Tibial artery (tissue), 4 donors: Measurements from ENCODE around the gene PARP15.

Experiments
- DNase-seq, 2 donors: peaks; one replicate each; pipeline ENCODE4 v3.0.0-alpha.2; 2019
- H3K27ac ChIP-seq, 2 donors: fragments of 200-600 bp; sonication (generic) in 1 of 2; 1 replicate in 1 of 2; 2 replicates in 1 of 2; pipeline ENCODE4 v1.5.1; 2018 to 2019; ENCODE audit warnings: mild to moderate bottlenecking in 1 of 2
- H3K27me3 ChIP-seq, 2 donors: fragments of 200-600 bp; sonication (generic) in 1 of 2; one replicate each; pipeline versions ENCODE4 v1.5.1 to v1.6.0; 2016 to 2019
- H3K36me3 ChIP-seq, 3 donors: fragments of 200-600 bp; sonication (generic) in 2 of 3; one replicate each; pipeline ENCODE4 v1.5.1; 2016 to 2019; ENCODE audit warnings: mild to moderate bottlenecking in 2 of 3
- H3K4me1 ChIP-seq, 4 donors: fragments of 200-600 bp; sonication (generic) in 2 of 4; 1 replicate in 3 of 4; 2 replicates in 1 of 4; pipeline ENCODE4 v1.5.1; 2016 to 2019
- H3K4me3 ChIP-seq, 2 donors: fragments of 200-600 bp; sonication (generic) in 1 of 2; 1 replicate in 1 of 2; 2 replicates in 1 of 2; pipeline ENCODE4 v1.5.1; 2018 to 2019; ENCODE audit warnings: mild to moderate bottlenecking in 2 of 2
- H3K9me3 ChIP-seq, 3 donors: fragments of 200-600 bp; sonication (generic) in 1 of 3; one replicate each; pipeline ENCODE4 v1.5.1; 2016 to 2019
- intact Hi-C: fragments of 100-400 bp; cut with DNase I; formaldehyde crosslinking; loops from one replicate; pipeline ENCODE4 v1.15.0; 2023; ENCODE audit warnings: low total_unique reads
- TF ChIP-seq, protein P1 (sequence below), 2 experiments: fragments of 200-600 bp in 1 of 2; fragments of 450-650 bp in 1 of 2; IDR thresholded peaks; one replicate each; pipeline ENCODE4 v1.5.1; 2017 to 2019; ENCODE audit warnings: antibody characterized with exemption in 2 of 2, mild to moderate bottlenecking in 1 of 2, moderate library complexity in 1 of 2

Gene PARP15

DNA sequence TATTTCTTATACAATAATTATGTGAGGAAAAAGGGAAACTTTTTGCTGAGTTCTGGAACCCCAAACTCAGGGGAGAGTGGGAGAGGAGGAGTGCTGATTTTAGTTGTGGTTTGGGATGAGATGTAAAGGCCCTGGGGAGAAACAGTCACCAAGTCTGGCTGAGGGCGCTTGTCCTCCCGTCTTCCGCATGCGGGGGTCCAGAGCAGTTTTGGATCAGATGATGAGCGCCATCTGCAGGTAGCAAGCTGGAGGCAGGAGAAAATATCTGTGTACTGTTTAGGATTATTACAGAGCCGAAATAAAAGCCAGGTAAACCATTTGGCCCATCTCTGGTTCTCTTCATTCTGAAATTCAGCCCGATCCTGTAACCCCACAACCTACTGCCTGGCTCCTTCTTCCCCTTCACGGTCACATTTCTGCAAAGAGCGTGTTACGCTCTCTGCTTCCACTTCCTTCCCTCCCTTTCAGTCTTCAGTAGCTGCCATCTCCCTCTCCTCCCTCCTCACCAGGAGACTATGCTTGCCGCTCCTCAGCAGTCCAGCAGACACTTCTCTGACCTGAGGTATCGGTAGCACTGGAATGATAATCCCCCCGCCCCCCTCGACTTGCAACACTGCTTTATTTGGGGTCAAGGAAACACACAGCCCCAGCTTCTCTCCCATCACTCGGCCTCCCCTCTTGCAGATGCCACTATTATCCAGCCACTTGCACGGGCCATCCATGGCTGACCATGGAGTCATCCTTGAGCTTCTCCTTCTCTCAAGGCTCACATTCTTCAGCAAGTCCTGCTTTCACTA, 101.8 kb downstream of the PARP15 start:
- peak; percentile 87 to 89 for DNase-seq
- TF ChIP-seq, protein P1, sequence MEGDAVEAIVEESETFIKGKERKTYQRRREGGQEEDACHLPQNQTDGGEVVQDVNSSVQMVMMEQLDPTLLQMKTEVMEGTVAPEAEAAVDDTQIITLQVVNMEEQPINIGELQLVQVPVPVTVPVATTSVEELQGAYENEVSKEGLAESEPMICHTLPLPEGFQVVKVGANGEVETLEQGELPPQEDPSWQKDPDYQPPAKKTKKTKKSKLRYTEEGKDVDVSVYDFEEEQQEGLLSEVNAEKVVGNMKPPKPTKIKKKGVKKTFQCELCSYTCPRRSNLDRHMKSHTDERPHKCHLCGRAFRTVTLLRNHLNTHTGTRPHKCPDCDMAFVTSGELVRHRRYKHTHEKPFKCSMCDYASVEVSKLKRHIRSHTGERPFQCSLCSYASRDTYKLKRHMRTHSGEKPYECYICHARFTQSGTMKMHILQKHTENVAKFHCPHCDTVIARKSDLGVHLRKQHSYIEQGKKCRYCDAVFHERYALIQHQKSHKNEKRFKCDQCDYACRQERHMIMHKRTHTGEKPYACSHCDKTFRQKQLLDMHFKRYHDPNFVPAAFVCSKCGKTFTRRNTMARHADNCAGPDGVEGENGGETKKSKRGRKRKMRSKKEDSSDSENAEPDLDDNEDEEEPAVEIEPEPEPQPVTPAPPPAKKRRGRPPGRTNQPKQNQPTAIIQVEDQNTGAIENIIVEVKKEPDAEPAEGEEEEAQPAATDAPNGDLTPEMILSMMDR (IDR thresholded peaks at IDR 0.05) = peak; percentile 77
- intact Hi-C loops = loop anchor here (2.0 kb wide), 1 partner anchor 116 kb away; no protein-coding TSS in a partner anchor
- Histone ChIP-seq H3K4me1 (peaks cover 0 to 27% (median 18%) of the 10 kb centered on the region in 4 donors), H3K9me3 (no peaks in the 10 kb centered on the region), H3K27me3 (no peaks in the 10 kb centered on the region), H3K27ac (peak overlapping the region; percentile 92), H3K36me3 (no peaks in the 10 kb centered on the region), H3K4me3 (peak overlapping the region; percentile 71 to 89)

DNA sequence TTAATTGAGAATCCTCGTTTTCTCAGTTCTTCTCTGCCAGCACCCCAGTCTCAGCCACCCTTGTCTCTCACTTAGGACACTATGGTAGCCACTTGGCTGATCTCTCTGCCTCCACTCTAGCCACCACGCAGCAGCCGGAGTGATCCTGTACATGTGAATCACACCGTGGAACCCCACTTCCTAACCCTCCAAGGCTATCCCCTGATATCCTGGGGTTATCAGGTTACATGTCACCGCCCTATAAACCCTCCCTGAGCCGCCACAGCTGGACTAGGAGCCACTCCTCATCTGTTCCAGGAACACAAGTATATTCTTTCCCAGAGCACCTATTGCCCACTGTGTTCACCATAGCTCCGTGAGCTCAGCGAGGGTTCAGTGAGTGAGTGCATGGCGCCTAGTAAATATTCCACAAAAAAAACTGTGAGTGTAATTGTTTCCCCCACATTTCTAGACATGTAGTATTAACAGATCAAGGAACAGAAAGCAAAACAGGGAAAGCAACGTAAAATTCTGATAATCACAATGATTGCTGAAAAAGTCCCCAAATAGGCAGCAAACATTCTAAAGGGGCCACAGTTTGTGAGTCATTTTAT, 102.5 kb downstream of the PARP15 start:
- intact Hi-C loops = loop anchor here (2.0 to 10.0 kb wide), 2 partner anchors 117 to 295 kb away; partner anchors contain the start of genes FAM162A and MIX23
- TF ChIP-seq, protein P1 (IDR thresholded peaks at IDR 0.05) = no peak
- Histone ChIP-seq H3K4me1 (peaks cover 0 to 27% (median 18%) of the 10 kb centered on the region in 4 donors), H3K27me3 (no peaks in the 10 kb centered on the region), H3K9me3 (no peaks in the 10 kb centered on the region), H3K4me3 (peak overlapping the region; percentile 71 to 89), H3K36me3 (no peaks in the 10 kb centered on the region), H3K27ac (peak overlapping the region; percentile 92)
- DNase-seq = peak in 1 of 2 donors; percentile 23

DNA sequence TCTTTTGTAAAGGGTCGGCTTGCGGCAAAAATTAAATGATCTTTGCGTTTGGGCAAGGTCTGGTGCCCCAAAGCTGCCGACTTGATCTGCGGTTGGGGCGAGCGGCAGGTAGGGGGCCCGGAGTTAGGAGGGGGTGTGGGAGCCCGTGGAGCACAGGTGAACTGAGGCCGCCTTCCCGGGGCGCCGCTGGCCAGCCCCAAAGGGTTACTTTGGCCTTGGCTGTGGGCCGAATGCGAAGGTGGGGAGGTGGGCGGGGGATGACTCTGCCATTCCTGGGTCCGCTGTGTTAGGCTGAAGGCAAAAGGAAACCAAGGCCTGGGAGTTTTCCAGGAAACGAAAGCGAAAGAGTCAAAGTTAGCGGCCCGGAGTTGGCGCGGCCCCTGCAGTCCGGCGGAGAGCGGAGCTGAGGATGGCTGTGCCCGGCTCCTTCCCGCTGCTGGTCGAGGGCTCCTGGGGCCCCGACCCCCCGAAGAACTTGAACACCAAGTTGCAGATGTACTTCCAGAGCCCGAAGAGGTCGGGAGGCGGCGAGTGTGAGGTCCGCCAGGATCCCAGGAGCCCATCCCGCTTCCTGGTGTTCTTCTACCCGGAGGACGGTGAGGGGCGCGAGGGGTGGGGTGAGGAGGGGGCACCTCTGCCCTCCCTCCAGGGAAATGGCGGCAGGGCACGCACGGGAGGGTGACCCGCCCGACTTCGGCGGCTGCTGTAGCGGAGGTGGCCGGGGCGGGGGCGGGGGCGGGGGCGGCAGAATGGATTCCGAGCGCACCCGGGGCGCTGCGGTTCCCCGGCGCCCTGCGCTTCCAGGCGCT, 103.2 kb downstream of the PARP15 start, which contains the start of gene PARP14:
PARP14 (plus strand) TSS at position 365 of the 809 bp plus-strand sequence; CDS start at position 410, 45 bp downstream.
- H3K9me3 ChIP-seq = no peaks in the 10 kb centered on the region
- H3K4me3 ChIP-seq = peak within 1 kb of the TSS; percentile 71 to 89
- peaks cover 0 to 1% (median 0%) of the 10 kb centered on the region in 3 donors for H3K36me3 ChIP-seq
- peaks cover 0 to 27% (median 18%) of the 10 kb centered on the region in 4 donors for H3K4me1 ChIP-seq
- intact Hi-C loops = loop anchor here (10.0 kb wide), 1 partner anchor 296 kb away; the partner anchor contains the start of genes FAM162A and MIX23
- no peaks in the 10 kb centered on the region for H3K27me3 ChIP-seq
- DNase-seq = peak; percentile 53 to 83
- TF ChIP-seq, protein P1 (IDR thresholded peaks at IDR 0.05) = no peak
- H3K27ac ChIP-seq = peak within 1 kb of the TSS; percentile 92

DNA sequence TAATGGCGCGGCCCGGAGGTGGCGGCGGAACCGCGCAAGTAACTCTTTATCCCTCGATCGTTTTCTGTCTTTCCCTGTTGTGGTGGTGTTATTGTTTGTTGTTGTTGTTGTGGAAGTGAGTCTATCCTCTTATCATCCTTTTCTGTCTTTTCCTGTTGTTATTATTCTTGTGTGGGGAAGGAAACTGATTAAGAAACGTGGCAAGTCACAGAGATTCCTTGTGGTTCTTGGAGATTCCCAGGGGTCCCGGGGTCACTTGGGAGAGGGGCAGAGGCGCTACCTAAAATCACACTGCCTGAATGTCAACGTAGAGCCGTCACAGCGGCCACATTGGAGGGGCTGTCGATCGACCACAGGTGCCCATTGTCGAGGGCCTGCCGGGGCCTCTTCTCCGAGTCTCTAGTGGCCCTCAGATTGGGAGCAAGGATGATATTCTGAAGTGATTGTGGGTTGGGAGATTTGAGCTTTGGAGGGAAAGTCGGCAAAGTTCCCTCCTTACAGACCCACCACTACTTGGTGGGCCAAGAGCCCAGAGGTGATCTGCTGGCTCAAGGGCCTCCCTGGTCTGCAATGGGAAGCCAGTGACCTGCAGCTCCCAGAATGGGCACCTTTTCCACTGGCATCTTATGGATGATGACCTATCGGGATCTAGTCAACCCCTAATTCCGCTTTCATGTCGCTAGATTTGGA, 104.0 kb downstream of the PARP15 start:
- Histone ChIP-seq H3K9me3 (no peaks in the 10 kb centered on the region), H3K27me3 (no peaks in the 10 kb centered on the region), H3K4me3 (peak overlapping the region; percentile 71 to 89), H3K36me3 (peaks cover 0 to 8% (median 0%) of the 10 kb centered on the region in 3 donors), H3K27ac (peak overlapping the region; percentile 92), H3K4me1 (peaks cover 0 to 27% (median 18%) of the 10 kb centered on the region in 4 donors)
- no peak for DNase-seq
- intact Hi-C loops = loop anchor here (10.0 kb wide), 1 partner anchor 297 kb away; the partner anchor contains the start of genes FAM162A and MIX23
- TF ChIP-seq, protein P1 (IDR thresholded peaks at IDR 0.05) = no peak
